ENCODE data around the gene LAMC3.

GRCh38 chr9:131015876-131016397 is 7.0 kb downstream of the LAMC3 start:
- TF ChIP-seq CTCF (conservative IDR thresholded peaks at IDR 0.05; ENCODE audit: low read depth, low read length) (no peak), EZH2 (IDR thresholded peaks at IDR 0.05; ENCODE audit: low read length, unreplicated experiment) (no peak), EZH2phosphoT487 (IDR thresholded peaks at IDR 0.05; ENCODE audit: borderline replicate concordance, low read length) (no peak)
